Activated T-helper 1 cell treated with Interleukin-2 at 50 U/mL for 16 hours (primary cell): Measurements from ENCODE around the gene POLE3.
A peak's percentile ranks its signal among the peaks of the same experiment; 100 is the strongest.
"Not testable (repeated sequence)": the region's sequence is repeated elsewhere in the genome, so short reads cannot be mapped to it uniquely, and the experiment has no call there.

Experiments used
- DNase-seq: peaks from one replicate; pipeline ENCODE4 v3.0.0-alpha.2; 2020; ENCODE audit warnings: low read depth

Gene POLE3

GRCh38 chr9:113403646-113404045, 6.8 kb downstream of the POLE3 start:
- no peak for DNase-seq

- peak; percentile 99 for DNase-seq
Observed at GRCh38 chr9:113401027-113401792, 9.3 kb downstream of the POLE3 start, which contains the start of gene ALAD. Gene ALAD, minus strand, starts transcription at chr9:113401284. Its CDS starts 7,725 bp downstream, at chr9:113393559.

GRCh38 chr9:113399646-113400200, 10.8 kb downstream of the POLE3 start:
- no peak for DNase-seq

GRCh38 chr9:113398796-113399195, 11.7 kb downstream of the POLE3 start:
- no peak for DNase-seq

- DNase-seq, result no peak
Observed at GRCh38 chr9:113397203-113397631, 13.3 kb downstream of the POLE3 start.

GRCh38 chr9:113395000-113395861, 15.2 kb downstream of the POLE3 start:
- DNase-seq, result no peak

- DNase-seq, result no peak
Observed at GRCh38 chr9:113393281-113393680, 17.2 kb downstream of the POLE3 start.

- DNase-seq, result no peak
Observed at GRCh38 chr9:113391917-113392316, 18.6 kb downstream of the POLE3 start.

GRCh38 chr9:113390192-113390960, 20.1 kb downstream of the POLE3 start:
- DNase-seq, result no peak

GRCh38 chr9:113389451-113389850, 21.0 kb downstream of the POLE3 start:
- no peak for DNase-seq

- DNase-seq, result no peak
Observed at GRCh38 chr9:113388833-113389232, 21.6 kb downstream of the POLE3 start.

- DNase-seq, result no peak
Observed at GRCh38 chr9:113387560-113388230, 22.8 kb downstream of the POLE3 start.

GRCh38 chr9:113386571-113387393, 23.7 kb downstream of the POLE3 start:
- no peak for DNase-seq

GRCh38 chr9:113381909-113382411, 28.5 kb downstream of the POLE3 start:
- DNase-seq, result no peak

GRCh38 chr9:113381441-113381840, 29.0 kb downstream of the POLE3 start:
- not testable (repeated sequence) for DNase-seq

GRCh38 chr9:113380869-113381378, 29.6 kb downstream of the POLE3 start:
- DNase-seq, result no peak

GRCh38 chr9:113379829-113380210, 30.7 kb downstream of the POLE3 start:
- DNase-seq, result not testable (repeated sequence)

- DNase-seq, result not testable (repeated sequence)
Observed at GRCh38 chr9:113379094-113379828, 31.2 kb downstream of the POLE3 start.
